Aorta (tissue), 5 donors: Measurements from ENCODE around the gene ACTL7A. TPM values are rescaled to one million over a fixed set of nuclear protein-coding genes. Genes with fewer than 3 reads are reported as not detected.

ENCODE experiments used
- ATAC-seq: fragments of 200-7000 bp; cut with Tn5 transposase; one replicate; pipeline ENCODE4 v1.9.1; 2022; ENCODE audit warnings: moderate library complexity; ENCODE audit not compliant: low FRiP score
- DNase-seq, 2 donors: peaks; one replicate each; pipeline ENCODE4 v3.0.0-alpha.2; 2020
- H3K27ac ChIP-seq, 2 donors: one replicate each; pipeline ENCODE4 v1.5.1; 2013; ENCODE audit warnings: low read length in 2 of 2, mild to moderate bottlenecking in 2 of 2, moderate library complexity in 2 of 2, control low read depth in 1 of 2, inconsistent platforms in 1 of 2, low read depth in 1 of 2
- H3K27me3 ChIP-seq, 2 donors: one replicate each; pipeline ENCODE4 v1.6.1; 2013; ENCODE audit warnings: control low read depth in 1 of 2, low read length in 1 of 2, mild to moderate bottlenecking in 1 of 2, moderate library complexity in 1 of 2; ENCODE audit not compliant: insufficient read depth in 2 of 2, control insufficient read depth in 1 of 2
- H3K36me3 ChIP-seq, 2 donors: one replicate each; pipeline ENCODE4 v1.6.1; 2013; ENCODE audit warnings: control low read depth in 1 of 2, low read length in 1 of 2, mild to moderate bottlenecking in 1 of 2; ENCODE audit not compliant: insufficient read depth in 2 of 2, control insufficient read depth in 1 of 2
- H3K4me1 ChIP-seq, 2 donors: one replicate each; pipeline ENCODE4 v1.6.1; 2013; ENCODE audit warnings: low read length in 2 of 2, control low read depth in 1 of 2, mild to moderate bottlenecking in 1 of 2, moderate library complexity in 1 of 2; ENCODE audit not compliant: insufficient read depth in 2 of 2, control insufficient read depth in 1 of 2
- H3K4me3 ChIP-seq, 2 donors: one replicate each; pipeline ENCODE4 v1.5.1; 2013; ENCODE audit warnings: low read length in 2 of 2, control low read depth in 1 of 2, mild to moderate bottlenecking in 1 of 2
- H3K9me3 ChIP-seq: one replicate; pipeline ENCODE4 v1.6.1; 2013; ENCODE audit warnings: mild to moderate bottlenecking, low read length; ENCODE audit not compliant: control insufficient read depth
- WGBS, 2 donors: extraction: QIAGEN DNeasy Blood & Tissue Kit; methylation state at CpG; one replicate each; pipeline ENCODE4 v1.1.7; 2013; 5-methylcytosine and 5-hydroxymethylcytosine counted together
- intact Hi-C, 2 donors: fragments of 100-400 bp; cut with DNase I; formaldehyde crosslinking; loops; one replicate each; pipeline versions ENCODE4 v1.14.2 to v1.15.0; 2022
- polyA plus RNA-seq, 2 donors: library from polyadenylated mRNA; stranded (reverse); fragments of 200-250 nt; gene quantifications; one replicate each; pipeline ENCODE4 v1.2.3, GENCODE V29; 2013
- total RNA-seq, 2 donors: library from RNA; stranded (reverse); fragmentation: NEBNext Ultra II Directional; extraction: Animal tissue kit (Norgen Biotek cat#: 25700); gene quantifications; one replicate each; pipeline ENCODE4 v1.2.1, GENCODE V29; 2021
- donor health status: healthy with polysubstance abuse.
- donor health status: Bipolar disorder and iron deficiency.
- donor health status: DM: no; HTN: no; CAD: no.
- donor health status: DM: no; HTN: no; CAD: no.
- donor health status: DM: yes; HTN: yes; CAD: no.

ACTL7A gene
- total and polyA plus RNA-seq, 4 donors = not detected

GRCh38 chr9:108864446-108864845 lies 2.4 kb downstream of the ACTL7A start:
- Histone ChIP-seq H3K27me3 (no peaks in the 10 kb centered on the region), H3K4me1 (no peaks in the 10 kb centered on the region), H3K36me3 (peaks cover 1 to 3% of the 10 kb centered on the region in 2 donors), H3K4me3 (no peak overlapping the region), H3K27ac (no peak overlapping the region), H3K9me3 (peaks cover 2% of the 10 kb centered on the region)
- DNase-seq (no peak), ATAC-seq (no peak)
- WGBS, 2 donors = 84 to 85% methylated on average over 3 of the region's 3 CpGs
- intact Hi-C loops = no loop called here

GRCh38 chr9:108865037-108865436 lies 3.0 kb downstream of the ACTL7A start:
- Histone ChIP-seq H3K27me3 (no peaks in the 10 kb centered on the region), H3K27ac (no peak overlapping the region), H3K4me3 (no peak overlapping the region), H3K4me1 (no peaks in the 10 kb centered on the region), H3K9me3 (peaks cover 2% of the 10 kb centered on the region), H3K36me3 (peaks cover 1 to 3% of the 10 kb centered on the region in 2 donors)
- ATAC-seq (no peak), DNase-seq (no peak)
- WGBS, 2 donors = 81 to 86% methylated on average over 4 of the region's 4 CpGs
- intact Hi-C loops = no loop called here

GRCh38 chr9:108866001-108866420 lies 3.9 kb downstream of the ACTL7A start:
- no peaks in the 10 kb centered on the region for H3K9me3 ChIP-seq
- no peak overlapping the region for H3K4me3 ChIP-seq
- intact Hi-C loops = no loop called here
- H3K4me1 ChIP-seq = no peaks in the 10 kb centered on the region
- DNase-seq = no peak
- ATAC-seq = no peak
- H3K27me3 ChIP-seq = no peaks in the 10 kb centered on the region
- H3K27ac ChIP-seq = no peak overlapping the region
- H3K36me3 ChIP-seq = peaks cover 1 to 3% of the 10 kb centered on the region in 2 donors
- 49 to 64% methylated on average over 2 of the region's 2 CpGs for WGBS, 2 donors

GRCh38 chr9:108867116-108867515 lies 5.0 kb downstream of the ACTL7A start:
- ATAC-seq (no peak), DNase-seq (no peak)
- H3K27ac ChIP-seq = no peak overlapping the region
- no peaks in the 10 kb centered on the region for H3K27me3 ChIP-seq
- intact Hi-C loops = no loop called here
- no peaks in the 10 kb centered on the region for H3K9me3 ChIP-seq
- H3K4me1 ChIP-seq = no peaks in the 10 kb centered on the region
- H3K4me3 ChIP-seq = no peak overlapping the region
- peaks cover 3% of the 10 kb centered on the region in 2 donors for H3K36me3 ChIP-seq

GRCh38 chr9:108867829-108868228 lies 5.8 kb downstream of the ACTL7A start:
- 73 to 85% methylated on average over 4 of the region's 4 CpGs for WGBS, 2 donors
- peaks cover 3% of the 10 kb centered on the region in 2 donors for H3K36me3 ChIP-seq

GRCh38 chr9:108869092-108869725 lies 7.1 kb downstream of the ACTL7A start:
- peaks cover 3 to 7% of the 10 kb centered on the region in 2 donors for H3K36me3 ChIP-seq
- ATAC-seq = no peak
- no peak for DNase-seq
- no peaks in the 10 kb centered on the region for H3K27me3 ChIP-seq
- no peaks in the 10 kb centered on the region for H3K4me1 ChIP-seq
- no peak overlapping the region for H3K4me3 ChIP-seq
- intact Hi-C loops = no loop called here
- H3K9me3 ChIP-seq = no peaks in the 10 kb centered on the region
- 62 to 72% methylated on average over 3 of the region's 3 CpGs for WGBS, 2 donors
- no peak overlapping the region for H3K27ac ChIP-seq

More at GRCh38 chr9:108867829-108868228, 5.8 kb downstream of the ACTL7A start:
- no peak overlapping the region for H3K27ac ChIP-seq
- DNase-seq (no peak), ATAC-seq (no peak)
- H3K27me3 ChIP-seq = no peaks in the 10 kb centered on the region
- no peaks in the 10 kb centered on the region for H3K4me1 ChIP-seq
- intact Hi-C loops = no loop called here
- H3K4me3 ChIP-seq = no peak overlapping the region
- no peaks in the 10 kb centered on the region for H3K9me3 ChIP-seq

GRCh38 chr9:108874058-108874788 lies 12.2 kb downstream of the ACTL7A start:
- Histone ChIP-seq H3K27ac (no peak overlapping the region), H3K9me3 (no peaks in the 10 kb centered on the region), H3K4me1 (no peaks in the 10 kb centered on the region), H3K27me3 (no peaks in the 10 kb centered on the region), H3K36me3 (peaks cover 9 to 10% of the 10 kb centered on the region in 2 donors), H3K4me3 (no peak overlapping the region)
- intact Hi-C loops = no loop called here
- no peak for ATAC-seq
- no peak for DNase-seq
- WGBS, 2 donors = 96% methylated on average over 4 of the region's 4 CpGs

- no peaks in the 10 kb centered on the region for H3K4me1 ChIP-seq
- ATAC-seq = no peak
- 91 to 94% methylated on average over 5 of the region's 5 CpGs for WGBS, 2 donors
- peaks cover 11 to 12% of the 10 kb centered on the region in 2 donors for H3K36me3 ChIP-seq
- H3K27ac ChIP-seq = no peak overlapping the region
- H3K27me3 ChIP-seq = no peaks in the 10 kb centered on the region
- H3K9me3 ChIP-seq = no peaks in the 10 kb centered on the region
- intact Hi-C loops = no loop called here
- no peak for DNase-seq
- H3K4me3 ChIP-seq = no peak overlapping the region
These were observed 14.4 kb downstream of the ACTL7A start for GRCh38 chr9:108876425-108876824.

GRCh38 chr9:108877524-108877923 lies 15.5 kb downstream of the ACTL7A start:
- H3K4me1 ChIP-seq = no peaks in the 10 kb centered on the region
- no peaks in the 10 kb centered on the region for H3K9me3 ChIP-seq
- no peak overlapping the region for H3K27ac ChIP-seq
- DNase-seq (no peak), ATAC-seq (no peak)
- no peak overlapping the region for H3K4me3 ChIP-seq
- intact Hi-C loops = no loop called here
- WGBS, 2 donors = 75 to 94% methylated on average over 2 of the region's 2 CpGs
- H3K27me3 ChIP-seq = no peaks in the 10 kb centered on the region
- peaks cover 11 to 13% of the 10 kb centered on the region in 2 donors for H3K36me3 ChIP-seq
